GM19452 (cell line): ENCODE results near the gene NRBP1.
A peak's percentile ranks its signal among the peaks of the same experiment; 100 is the strongest.
"Not testable (repeated sequence)": the region's sequence is repeated elsewhere in the genome, so short reads cannot be mapped to it uniquely, and the experiment has no call there.

ENCODE experiments used
- ATAC-seq: cut with Tn5 transposase; IDR thresholded peaks from one replicate; pipeline ENCODE4 v1.9.1; 2021; ENCODE audit not compliant: unreplicated experiment

NRBP1 gene

GRCh38 chr2:27421660-27422250, 6.7 kb upstream of the NRBP1 start:
- no peak for ATAC-seq

- no peak for ATAC-seq
These were observed 5.5 kb upstream of the NRBP1 start for GRCh38 chr2:27422958-27423357.

- not testable (repeated sequence) for ATAC-seq
These were observed 3.4 kb upstream of the NRBP1 start for GRCh38 chr2:27425039-27425438.

GRCh38 chr2:27427863-27428212, 593 bp upstream of the NRBP1 start:
- ATAC-seq: no peak

DNA sequence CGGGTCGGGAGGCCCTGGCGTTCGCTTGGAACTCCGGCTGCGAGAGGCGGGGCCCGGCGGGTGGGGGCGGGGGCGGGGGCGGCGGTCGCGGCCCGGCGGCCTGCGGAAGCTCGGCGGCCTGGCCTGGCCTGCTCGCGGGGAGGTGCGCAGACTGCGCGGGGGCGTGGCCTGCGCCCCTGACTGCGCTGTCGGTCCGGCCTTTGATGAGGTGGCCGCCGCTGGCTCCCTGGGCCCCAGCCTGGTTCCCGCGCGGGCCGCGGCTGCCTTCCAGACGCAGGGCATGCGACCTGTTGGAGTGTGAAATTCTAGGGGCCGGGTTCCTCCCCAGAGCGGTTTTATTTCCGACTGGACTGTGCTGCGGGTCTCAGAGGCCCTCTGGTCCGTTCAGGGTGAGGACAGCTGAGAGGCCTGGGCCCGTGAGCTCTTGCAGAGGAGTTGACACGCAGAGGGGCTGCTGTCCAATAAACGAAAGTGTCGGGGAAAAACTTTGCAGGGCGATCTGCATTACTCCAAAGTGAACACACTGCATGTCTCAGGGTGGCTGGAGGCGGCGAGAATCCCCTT, 629 bp downstream of the NRBP1 start:
- ATAC-seq: peak; percentile 74

GRCh38 chr2:27431395-27431794, 3.0 kb downstream of the NRBP1 start:
- ATAC-seq: no peak

DNA sequence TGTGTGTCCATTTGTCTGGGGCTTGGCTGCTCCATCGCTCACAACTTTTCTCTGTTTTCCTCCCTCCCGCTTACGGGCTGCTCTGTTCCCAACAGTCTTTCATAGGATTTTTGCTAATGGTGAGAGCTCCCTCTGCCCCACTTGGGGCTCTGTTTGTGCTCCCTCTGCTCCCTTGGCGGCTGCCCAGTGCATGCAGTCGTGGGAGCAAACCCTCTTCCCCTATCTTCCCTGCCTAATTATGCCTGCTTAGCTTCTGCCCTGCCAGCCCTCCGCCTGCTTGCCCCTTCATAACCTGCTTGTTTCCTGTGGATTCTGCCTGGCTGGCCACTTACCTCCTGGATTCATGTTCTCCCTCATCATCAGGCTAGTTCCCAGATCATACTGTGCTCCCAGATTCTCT, 7.2 kb downstream of the NRBP1 start:
- no peak for ATAC-seq

- ATAC-seq: no peak
These were observed 12.9 kb downstream of the NRBP1 start for GRCh38 chr2:27441226-27441926.

DNA sequence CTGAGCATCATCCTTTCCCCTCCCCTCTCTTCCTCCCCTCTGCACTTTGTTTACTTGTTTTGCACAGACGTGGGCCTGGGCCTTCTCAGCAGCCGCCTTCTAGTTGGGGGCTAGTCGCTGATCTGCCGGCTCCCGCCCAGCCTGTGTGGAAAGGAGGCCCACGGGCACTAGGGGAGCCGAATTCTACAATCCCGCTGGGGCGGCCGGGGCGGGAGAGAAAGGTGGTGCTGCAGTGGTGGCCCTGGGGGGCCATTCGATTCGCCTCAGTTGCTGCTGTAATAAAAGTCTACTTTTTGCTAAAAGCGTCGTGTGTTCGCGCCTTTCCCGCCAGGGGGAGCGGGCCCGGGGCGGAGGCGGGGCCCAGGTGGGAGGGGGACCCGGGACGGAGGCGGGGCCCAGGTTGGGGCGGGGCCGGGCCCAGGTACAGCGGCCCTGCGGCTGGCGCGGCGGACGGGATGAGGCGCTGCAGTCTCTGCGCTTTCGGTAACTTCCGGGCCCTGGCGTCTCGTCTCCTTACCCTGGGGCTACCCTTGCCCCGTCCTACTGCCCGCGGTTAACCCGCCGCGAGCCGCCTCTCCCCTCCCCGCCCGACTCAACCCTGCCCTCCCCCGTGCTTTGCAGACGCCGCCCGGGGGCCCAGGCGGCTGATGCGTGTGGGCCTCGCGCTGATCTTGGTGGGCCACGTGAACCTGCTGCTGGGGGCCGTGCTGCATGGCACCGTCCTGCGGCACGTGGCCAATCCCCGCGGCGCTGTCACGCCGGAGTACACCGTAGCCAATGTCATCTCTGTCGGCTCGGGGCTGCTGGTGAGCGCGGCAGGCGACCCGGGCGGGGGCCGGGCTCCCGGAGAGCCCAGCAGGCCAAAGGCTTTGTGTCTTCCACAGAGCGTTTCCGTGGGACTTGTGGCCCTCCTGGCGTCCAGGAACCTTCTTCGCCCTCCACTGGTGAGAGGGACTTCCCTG, 13.8 kb downstream of the NRBP1 start, which contains the start of gene KRTCAP3:
Gene KRTCAP3 (plus strand): TSS at position 424 of the 962 bp plus-strand sequence. CDS start 32 bp downstream, at position 456.
- no peak for ATAC-seq

- no peak for ATAC-seq
These were observed 14.5 kb downstream of the NRBP1 start for GRCh38 chr2:27442920-27443282.

- no peak for ATAC-seq
These were observed 16.7 kb downstream of the NRBP1 start for GRCh38 chr2:27445155-27445554.

DNA sequence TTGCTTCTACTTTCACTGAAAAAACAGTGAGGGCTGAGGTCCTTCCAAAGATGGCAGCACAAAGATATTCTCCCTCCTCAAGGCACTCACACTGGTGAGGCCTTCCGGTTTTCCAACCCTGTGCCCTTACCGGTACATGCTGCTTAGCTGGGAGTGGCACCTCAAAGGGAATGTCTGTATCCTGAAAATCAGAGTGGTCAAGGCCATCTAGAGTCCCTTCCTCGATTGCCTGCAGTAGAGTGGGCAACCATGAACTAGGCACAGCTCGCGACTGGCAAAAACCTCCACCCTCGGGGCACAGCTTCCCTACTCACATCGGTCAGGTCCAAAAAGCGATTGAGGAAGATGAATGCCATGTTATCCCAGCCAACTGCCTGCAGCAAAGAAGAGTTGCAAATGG, 17.2 kb downstream of the NRBP1 start:
- ATAC-seq: no peak

DNA sequence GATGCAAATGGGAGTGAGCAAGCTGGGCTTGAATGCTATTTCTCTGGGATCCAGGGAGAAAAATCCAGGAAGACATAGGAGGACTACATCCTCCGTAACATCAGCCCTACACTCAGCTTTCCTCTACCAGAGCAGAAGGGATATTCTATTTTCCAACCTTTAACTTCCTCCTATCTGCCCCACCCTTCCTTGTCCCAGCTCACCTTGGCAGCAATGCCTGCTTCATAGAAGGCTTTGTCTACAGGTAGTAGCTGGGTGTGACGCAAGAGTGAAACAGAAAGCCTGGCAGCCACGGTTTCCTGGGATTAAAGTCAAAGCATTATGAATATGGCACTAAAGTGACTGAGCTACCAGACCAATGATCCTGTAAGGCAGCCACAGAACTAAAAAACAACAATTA, 17.6 kb downstream of the NRBP1 start:
- ATAC-seq: no peak

GRCh38 chr2:27448381-27448780, 19.9 kb downstream of the NRBP1 start:
- ATAC-seq: no peak

GRCh38 chr2:27451095-27451494, 22.7 kb downstream of the NRBP1 start:
- no peak for ATAC-seq

- ATAC-seq: no peak
These were observed 25.5 kb downstream of the NRBP1 start for GRCh38 chr2:27453968-27454367.

- ATAC-seq: no peak
These were observed 32.7 kb downstream of the NRBP1 start for GRCh38 chr2:27461118-27461517.

DNA sequence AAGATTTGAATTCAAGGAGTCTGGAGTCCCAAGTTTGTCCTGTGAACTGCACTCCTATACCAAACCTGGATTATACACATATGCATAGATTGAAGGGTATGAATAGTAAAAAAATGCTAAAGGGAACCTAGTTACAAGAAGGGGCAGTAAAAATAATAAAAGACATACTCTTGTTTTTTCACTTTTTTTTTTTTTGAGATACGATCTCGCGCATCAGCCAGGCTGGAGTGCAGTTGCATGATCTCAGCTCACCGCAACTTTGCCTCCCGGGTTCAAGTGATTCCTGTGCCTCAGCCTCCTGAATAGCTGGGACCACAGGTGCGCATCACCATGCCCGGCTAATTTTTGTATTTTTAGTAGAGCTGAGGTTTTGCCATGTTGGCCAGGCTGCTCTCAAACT, 36.0 kb downstream of the NRBP1 start:
- ATAC-seq: no peak

DNA sequence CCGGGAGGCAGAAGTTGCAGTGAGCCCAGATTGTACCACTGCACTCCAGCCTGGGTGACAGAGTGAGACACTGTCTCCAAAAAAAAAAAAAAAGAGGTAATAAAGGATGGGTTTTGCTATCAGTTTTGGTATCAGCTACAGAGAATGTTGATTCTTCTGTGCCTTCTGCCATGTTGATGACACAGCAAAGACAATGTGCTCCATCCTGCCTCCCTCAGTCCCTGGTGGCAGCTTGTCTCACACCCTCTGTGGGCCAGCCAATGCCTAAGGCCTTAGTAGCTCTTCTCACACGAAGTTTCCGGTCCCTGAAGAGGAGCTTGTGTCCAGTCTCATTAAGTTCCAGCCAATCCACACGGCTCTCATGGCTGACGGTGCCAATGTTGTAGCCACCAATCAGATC, 43.5 kb downstream of the NRBP1 start:
- no peak for ATAC-seq

GRCh38 chr2:27485496-27485895, 57.1 kb downstream of the NRBP1 start:
- ATAC-seq: no peak

DNA sequence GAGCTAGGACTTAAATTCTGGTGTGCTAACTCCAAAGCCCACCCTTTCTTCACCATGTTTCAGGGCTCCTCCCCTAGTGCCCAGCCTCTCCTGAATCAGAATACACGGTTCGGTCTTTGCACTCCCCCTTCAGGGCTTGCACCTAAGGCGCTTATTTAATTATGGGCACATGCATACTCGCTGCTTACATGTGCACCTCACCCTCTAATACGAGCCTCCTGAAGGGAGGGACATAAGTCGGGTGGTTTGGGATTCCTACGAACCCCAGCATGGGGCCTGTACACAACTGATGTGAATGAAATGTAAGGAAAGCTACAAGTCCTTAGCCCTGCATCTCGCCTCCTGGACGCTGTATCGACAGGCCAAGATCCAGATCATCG, 60.7 kb downstream of the NRBP1 start:
- no peak for ATAC-seq
